Left ventricle myocardium inferior (tissue), 1 donor: ENCODE results near the gene TMEFF1. TPM values are rescaled to one million over a fixed set of nuclear protein-coding genes. Genes with fewer than 3 reads are reported as not detected.

ENCODE experiments used
- DNase-seq: peaks from one replicate; pipeline ENCODE4 v3.0.0-alpha.2; 2020
- H3K27ac ChIP-seq: fragments of 200-600 bp; replicated peaks from 2 replicates; pipeline ENCODE4 v1.8.0; 2021
- H3K27me3 ChIP-seq: fragments of 200-600 bp; 2 replicates; pipeline ENCODE4 v1.8.0; 2021; ENCODE audit warnings: low read depth
- H3K36me3 ChIP-seq: fragments of 200-600 bp; 2 replicates; pipeline ENCODE4 v1.8.0; 2021
- H3K4me1 ChIP-seq: fragments of 200-600 bp; 2 replicates; pipeline ENCODE4 v1.8.0; 2021
- H3K4me3 ChIP-seq: fragments of 200-600 bp; 2 replicates; pipeline ENCODE4 v1.8.0; 2021; ENCODE audit warnings: mild to moderate bottlenecking, moderate library complexity
- H3K9me3 ChIP-seq: fragments of 200-600 bp; replicated peaks from 2 replicates; pipeline ENCODE4 v1.8.0; 2021
- CTCF ChIP-seq: fragments of 200-600 bp; IDR thresholded peaks from 2 replicates; pipeline ENCODE4 v1.8.0; 2021; ENCODE audit warnings: antibody characterized with exemption, mild to moderate bottlenecking, borderline replicate concordance
- intact Hi-C: fragments of 100-400 bp; cut with micrococcal nuclease; formaldehyde crosslinking; loops from one replicate; pipeline ENCODE4 v1.11.0; 2022
- total RNA-seq: library from RNA; stranded (reverse); fragmentation: NEBNext Ultra II Directional; extraction: Animal tissue kit (Norgen Biotek cat#: 25700); gene quantifications from one replicate; pipeline ENCODE4 v1.2.1, GENCODE V29; 2021
- donor health status: DM: no; HTN: yes; CAD: no; lungs with severe emphysema.

The TMEFF1 gene
- total RNA-seq, 1 donor from 2014 or later = not detected

- DNase-seq = no peak
- Histone ChIP-seq H3K36me3 (no peaks in the 10 kb centered on the region), H3K27ac (peak overlapping the region; percentile 57), H3K9me3 (no peaks in the 10 kb centered on the region), H3K27me3 (no peaks in the 10 kb centered on the region), H3K4me1 (peaks cover 35% of the 10 kb centered on the region), H3K4me3 (no peak overlapping the region)
- no peak for TF ChIP-seq CTCF
- intact Hi-C loops = no loop called here
Measured at GRCh38 chr9:100428871-100429654, 43.9 kb upstream of the TMEFF1 start.

- no peaks in the 10 kb centered on the region for H3K36me3 ChIP-seq
- H3K9me3 ChIP-seq = peaks cover 3% of the 10 kb centered on the region
- no peak for TF ChIP-seq CTCF
- H3K27ac ChIP-seq = no peak overlapping the region
- H3K4me1 ChIP-seq = peaks cover 40% of the 10 kb centered on the region
- no peak overlapping the region for H3K4me3 ChIP-seq
- H3K27me3 ChIP-seq = no peaks in the 10 kb centered on the region
- no peak for DNase-seq
- intact Hi-C loops = loop anchor here (10.0 kb wide), 1 partner anchor 76 kb away; the partner anchor contains the start of gene TEX10
Measured at GRCh38 chr9:100430286-100430940, 42.5 kb upstream of the TMEFF1 start.

GRCh38 chr9:100431886-100432285 is 41.1 kb upstream of the TMEFF1 start:
- peaks cover 6% of the 10 kb centered on the region for H3K9me3 ChIP-seq
- TF ChIP-seq CTCF = no peak
- intact Hi-C loops = loop anchor here (10.0 kb wide), 1 partner anchor 77 kb away; the partner anchor contains the start of gene TEX10

GRCh38 chr9:100432736-100433135 is 40.2 kb upstream of the TMEFF1 start:
- intact Hi-C loops = loop anchor here (10.0 kb wide), 1 partner anchor 78 kb away; the partner anchor contains the start of gene TEX10
- TF ChIP-seq CTCF = no peak

More at GRCh38 chr9:100431886-100432285, 41.1 kb upstream of the TMEFF1 start:
- no peaks in the 10 kb centered on the region for H3K36me3 ChIP-seq
- peaks cover 29% of the 10 kb centered on the region for H3K4me1 ChIP-seq
- no peak overlapping the region for H3K4me3 ChIP-seq
- no peak overlapping the region for H3K27ac ChIP-seq
- no peak for DNase-seq
- H3K27me3 ChIP-seq = no peaks in the 10 kb centered on the region

GRCh38 chr9:100436571-100436970 is 36.4 kb upstream of the TMEFF1 start:
- Histone ChIP-seq H3K4me3 (no peak overlapping the region), H3K27ac (no peak overlapping the region), H3K27me3 (no peaks in the 10 kb centered on the region), H3K36me3 (no peaks in the 10 kb centered on the region), H3K9me3 (peaks cover 6% of the 10 kb centered on the region), H3K4me1 (peaks cover 5% of the 10 kb centered on the region)
- intact Hi-C loops = loop anchor here (10.0 kb wide), 1 partner anchor 82 kb away; the partner anchor contains the start of gene TEX10
- no peak for DNase-seq
- no peak for TF ChIP-seq CTCF

More at GRCh38 chr9:100432736-100433135, 40.2 kb upstream of the TMEFF1 start:
- no peak for DNase-seq
- Histone ChIP-seq H3K9me3 (peaks cover 6% of the 10 kb centered on the region), H3K4me3 (no peak overlapping the region), H3K27me3 (no peaks in the 10 kb centered on the region), H3K36me3 (no peaks in the 10 kb centered on the region), H3K4me1 (peaks cover 25% of the 10 kb centered on the region), H3K27ac (no peak overlapping the region)
